Cardiac muscle cell (in vitro differentiated cells and primary cell): Measurements from ENCODE around the gene UCHL3. TPM values are rescaled to one million over a fixed set of nuclear protein-coding genes. Genes with fewer than 3 reads are reported as not detected.

Experiments
- DNase-seq, 2 donors: peaks; one replicate each; pipeline versions ENCODE4 v3.0.0 to v3.0.0-alpha.2; 2010 to 2017; ENCODE audit warnings: low read depth in 1 of 2, low spot score in 1 of 2
- H3K27ac ChIP-seq: fragments of 200-600 bp; sonication (generic); 2 replicates; pipeline ENCODE4 v1.5.1; 2016
- H3K27me3 ChIP-seq: fragments of 200-600 bp; sonication (generic); 2 replicates; pipeline ENCODE4 v1.6.0; 2016; ENCODE audit warnings: control low read depth
- H3K36me3 ChIP-seq: fragments of 200-600 bp; sonication (generic); 2 replicates; pipeline ENCODE4 v1.5.1; 2016; ENCODE audit warnings: control low read depth
- H3K4me1 ChIP-seq: fragments of 200-600 bp; sonication (generic); 2 replicates; pipeline ENCODE4 v1.8.1; 2017; ENCODE audit warnings: low read depth, mild to moderate bottlenecking, mixed run types
- H3K4me3 ChIP-seq: fragments of 200-600 bp; sonication (generic); 2 replicates; pipeline ENCODE4 v1.5.1; 2016; ENCODE audit warnings: mild to moderate bottlenecking
- H3K9me3 ChIP-seq: fragments of 200-600 bp; sonication (generic); 2 replicates; pipeline ENCODE4 v1.5.1; 2017; ENCODE audit warnings: low read depth, mild to moderate bottlenecking, control low read depth
- CTCF ChIP-seq: IDR thresholded peaks from 2 replicates; pipeline ENCODE4 v1.5.1; 2012; ENCODE audit warnings: low read depth, mild to moderate bottlenecking, low read length
- polyA plus RNA-seq: library from polyadenylated mRNA; unstranded; fragments of >200 nt; fragmentation: Nextera tagmentation; extraction: Ambion mirVana; gene quantifications from 2 replicates; pipeline ENCODE4 v1.2.1, GENCODE V29; 2016
- total RNA-seq: library from RNA; depleted of rRNA; stranded (reverse); fragments of >200 nt; gene quantifications from 2 replicates; pipeline ENCODE4 v1.2.3, GENCODE V29; 2016

Gene UCHL3
- total and polyA plus RNA-seq, 2 experiments from 2014 or later: 17.8 to 81.1 TPM

GRCh38 chr13:75596657-75597182, 47.1 kb downstream of the UCHL3 start:
- TF ChIP-seq CTCF: no peak
- Histone ChIP-seq H3K27ac (no peak overlapping the region), H3K27me3 (no peaks in the 10 kb centered on the region), H3K4me3 (no peak overlapping the region), H3K36me3 (no peaks in the 10 kb centered on the region), H3K4me1 (peaks cover 6% of the 10 kb centered on the region), H3K9me3 (no peaks in the 10 kb centered on the region)
- DNase-seq: no peak

- Histone ChIP-seq H3K4me3 (no peak overlapping the region), H3K4me1 (peaks cover 6% of the 10 kb centered on the region), H3K36me3 (no peaks in the 10 kb centered on the region), H3K27ac (no peak overlapping the region), H3K9me3 (no peaks in the 10 kb centered on the region), H3K27me3 (no peaks in the 10 kb centered on the region)
- DNase-seq: no peak
- TF ChIP-seq CTCF: no peak
Measured at GRCh38 chr13:75600371-75600770, 50.8 kb downstream of the UCHL3 start.

GRCh38 chr13:75603038-75603437, 53.4 kb downstream of the UCHL3 start:
- TF ChIP-seq CTCF: no peak
- no peaks in the 10 kb centered on the region for H3K27me3 ChIP-seq
- H3K4me3 ChIP-seq: no peak overlapping the region
- peaks cover 6% of the 10 kb centered on the region for H3K4me1 ChIP-seq
- DNase-seq: no peak
- no peak overlapping the region for H3K27ac ChIP-seq
- H3K36me3 ChIP-seq: no peaks in the 10 kb centered on the region
- no peaks in the 10 kb centered on the region for H3K9me3 ChIP-seq

GRCh38 chr13:75607447-75607846, 57.9 kb downstream of the UCHL3 start:
- Histone ChIP-seq H3K9me3 (no peaks in the 10 kb centered on the region), H3K27me3 (no peaks in the 10 kb centered on the region), H3K4me3 (no peak overlapping the region), H3K36me3 (no peaks in the 10 kb centered on the region), H3K27ac (no peak overlapping the region), H3K4me1 (no peaks in the 10 kb centered on the region)
- no peak for TF ChIP-seq CTCF
- DNase-seq: no peak

GRCh38 chr13:75610466-75610865, 60.9 kb downstream of the UCHL3 start:
- Histone ChIP-seq H3K4me3 (no peak overlapping the region), H3K27me3 (no peaks in the 10 kb centered on the region), H3K9me3 (no peaks in the 10 kb centered on the region), H3K36me3 (no peaks in the 10 kb centered on the region), H3K27ac (no peak overlapping the region), H3K4me1 (no peaks in the 10 kb centered on the region)
- no peak for DNase-seq
- no peak for TF ChIP-seq CTCF

- no peaks in the 10 kb centered on the region for H3K4me1 ChIP-seq
- no peak for DNase-seq
- no peak overlapping the region for H3K4me3 ChIP-seq
- no peaks in the 10 kb centered on the region for H3K9me3 ChIP-seq
- no peak overlapping the region for H3K27ac ChIP-seq
- no peak for TF ChIP-seq CTCF
- no peaks in the 10 kb centered on the region for H3K36me3 ChIP-seq
- H3K27me3 ChIP-seq: no peaks in the 10 kb centered on the region
Measured at GRCh38 chr13:75612354-75612753, 62.8 kb downstream of the UCHL3 start.
